ENCODE data around the gene SMG5.

Gene SMG5

DNA sequence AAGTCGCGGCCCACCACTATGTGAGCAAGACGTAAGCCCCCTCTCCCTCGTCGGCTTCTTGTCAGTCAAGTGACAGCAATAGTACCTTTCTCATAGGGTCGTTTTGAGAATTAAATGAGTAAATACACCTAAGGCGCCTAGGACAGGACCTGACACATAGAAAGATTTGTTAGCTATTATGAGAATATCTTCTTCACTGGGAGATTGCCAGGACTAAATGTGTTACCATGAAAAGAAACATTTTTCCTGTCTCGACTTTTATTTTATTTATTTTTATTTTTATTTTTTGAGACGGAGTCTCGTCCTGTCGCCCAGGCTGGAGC, 69.0 kb downstream of the SMG5 start:
- no peak for DNase-seq

GRCh38 chr1:156212833-156213643, 69.6 kb downstream of the SMG5 start, which contains the start of gene PMF1:
Gene PMF1 (plus strand): TSS chr1:156213007. CDS start chr1:156213016, 9 bp downstream.
- peak; percentile 99 for DNase-seq

DNA sequence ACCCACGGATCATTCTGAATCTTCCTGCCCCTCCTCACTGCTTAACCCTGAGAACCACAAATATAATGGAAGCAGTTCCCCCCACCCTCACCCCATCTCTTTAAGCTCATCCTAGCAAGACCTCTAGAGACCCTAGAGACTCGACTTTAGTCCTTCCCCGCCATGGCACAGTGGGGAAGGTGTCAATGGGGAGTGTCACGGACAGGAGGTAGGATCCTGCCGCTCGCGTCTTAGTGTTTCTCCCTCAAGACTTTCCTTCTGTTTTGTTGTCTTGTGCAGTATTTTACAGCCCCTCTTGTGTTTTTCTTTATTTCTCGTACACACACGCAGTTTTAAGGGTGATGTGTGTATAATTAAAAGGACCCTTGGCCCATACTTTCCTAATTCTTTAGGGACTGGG, 70.5 kb downstream of the SMG5 start:
- DNase-seq: no peak

GRCh38 chr1:156211243-156211642, 71.4 kb downstream of the SMG5 start:
- no peak for DNase-seq

GRCh38 chr1:156204686-156205085, 77.9 kb downstream of the SMG5 start:
- DNase-seq: no peak

DNA sequence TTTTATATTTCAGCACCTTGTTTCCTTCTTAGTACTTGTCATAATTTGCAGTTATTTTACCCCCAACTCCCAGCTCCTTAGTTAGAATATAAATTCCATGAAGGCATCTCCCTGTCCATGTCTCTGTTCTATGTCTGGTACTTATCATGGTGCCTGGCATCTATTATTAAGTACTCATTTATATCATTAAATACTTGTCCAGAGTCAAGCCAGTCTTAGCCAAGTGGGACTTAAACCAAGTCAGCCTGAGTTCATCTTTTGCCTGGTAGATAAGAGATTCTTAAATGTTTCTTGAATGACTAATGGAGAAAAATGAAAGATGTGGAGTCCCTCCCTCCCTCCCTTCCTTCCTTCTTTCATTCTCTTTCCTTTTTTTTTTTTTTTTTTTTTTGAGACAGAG, 79.3 kb downstream of the SMG5 start:
- DNase-seq: no peak

DNA sequence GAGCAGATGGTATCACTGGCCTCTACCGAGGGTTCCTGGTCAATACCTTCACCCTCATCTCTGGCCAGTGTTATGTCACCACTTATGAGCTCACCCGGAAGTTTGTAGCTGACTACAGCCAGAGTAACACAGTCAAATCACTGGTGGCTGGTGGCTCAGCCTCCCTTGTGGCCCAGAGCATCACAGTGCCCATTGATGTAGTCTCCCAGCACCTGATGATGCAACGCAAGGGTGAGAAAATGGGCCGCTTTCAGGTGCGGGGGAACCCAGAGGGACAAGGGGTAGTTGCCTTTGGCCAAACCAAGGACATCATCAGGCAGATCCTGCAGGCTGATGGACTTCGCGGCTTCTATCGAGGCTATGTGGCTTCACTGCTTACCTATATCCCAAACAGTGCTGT, 82.6 kb downstream of the SMG5 start:
- no peak for DNase-seq
